ENCODE results near the gene KLHL33. TPM values are rescaled to one million over a fixed set of nuclear protein-coding genes. Genes with fewer than 3 reads are reported as not detected.

The KLHL33 gene
- total and polyA plus RNA-seq, 2 donors (not counting 3 experiments of a cell fraction or from before 2014, with no cell fraction given) = not detected

DNA sequence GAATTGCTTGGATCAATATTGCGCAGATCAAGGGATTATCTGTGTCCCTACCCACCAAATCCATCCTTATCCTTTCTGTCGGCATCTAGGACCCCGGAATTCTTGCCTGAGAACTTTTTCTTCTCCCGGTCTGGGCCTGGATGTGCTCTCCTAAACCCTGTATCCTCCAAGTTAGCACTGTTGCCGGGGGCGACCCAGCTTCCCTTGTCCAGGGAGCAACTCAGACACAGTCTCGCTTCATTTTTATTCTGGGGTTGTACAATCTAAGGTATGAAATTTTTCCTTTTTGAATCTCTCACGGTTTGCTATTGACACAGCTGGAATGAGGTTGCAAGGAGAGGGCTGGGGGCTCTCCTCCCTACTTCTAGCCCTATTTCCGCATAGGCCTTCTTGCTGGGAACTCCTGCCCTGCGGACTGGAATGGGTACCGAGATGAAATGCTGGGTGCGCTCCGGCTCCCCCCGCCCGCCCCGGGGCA, 32.8 kb upstream of the KLHL33 start:
- intact Hi-C loops (cut with micrococcal nuclease) (loop anchor here (1.0 kb wide), 5 partner anchors 8 to 137 kb away; partner anchors contain the start of genes APEX1, PIP4P1 and TEP1), dilution Hi-C loops (cut with MboI; ENCODE audit: extremely low pct_ligation_motif_present, low sequenced_read_pairs) (no loop called here)
- Histone ChIP-seq H3K9me3 (replicated peaks; ENCODE audit: control insufficient read depth, insufficient read depth, low read length) (no peaks in the 10 kb centered on the region), H3K27me3 (ENCODE audit: control insufficient read depth in 2 of 2, insufficient read depth in 2 of 2, low read length in 2 of 2) (peaks cover 2 to 9% of the 10 kb centered on the region in 2 experiments), H3K4me2 (ENCODE audit: insufficient read depth, low read length) (peak overlapping the region; percentile 68), H3K27ac (ENCODE audit: insufficient read depth, low read depth, low read length) (peak overlapping the region; percentile 76), H3K9ac (replicated peaks; ENCODE audit: extremely low read depth, insufficient read depth, low read length) (peak overlapping the region; percentile 83), H3K4me3 (replicated peaks in 1 of 3; ENCODE audit: insufficient read depth in 1 of 3, low read depth in 1 of 3, low read length in 3 of 3) (peak overlapping the region in 2 of 3 experiments; percentile 77 to 94), H4K20me1 (replicated peaks; ENCODE audit: control insufficient read depth, extremely low read depth, insufficient read depth, low read length) (no peaks in the 10 kb centered on the region), H3K9me1 (replicated peaks; ENCODE audit: control insufficient read depth, extremely low read depth, insufficient read depth, low read length) (no peaks in the 10 kb centered on the region), H2AFZ (ENCODE audit: low read depth, low read length) (peak overlapping the region; percentile 61), H3K4me1 (ENCODE audit: control insufficient read depth, extremely low read depth, insufficient read depth, low read length) (peaks cover 24% of the 10 kb centered on the region), H3K36me3 (ENCODE audit: control insufficient read depth in 2 of 2, extremely low read depth in 1 of 2, insufficient read depth in 2 of 2, low read length in 2 of 2) (peaks cover 6 to 8% of the 10 kb centered on the region in 2 experiments), H3K79me2 (ENCODE audit: control insufficient read depth, insufficient read depth, low read length) (peaks cover 44% of the 10 kb centered on the region)
- no TSS peak for BruUV-seq (replicated peaks)
- TF ChIP-seq POLR2A (IDR thresholded peaks at IDR 0.05; ENCODE audit: low read depth, low read length) = no peak
- POLR2A ChIA-PET = interaction anchor here (0.8 to 4.2 kb wide), 5 partner anchors 13 to 142 kb away, joined by 3 to 32 read pairs (median 10); partner anchors contain the start of genes APEX1, OSGEP and PARP2
- no peak for FAIRE-seq
- no peak for DNase-seq (ENCODE audit: low read depth, low spot score)
- CTCF ChIA-PET = interaction anchor here (0.6 to 2.7 kb wide), 2 partner anchors 53 to 126 kb away, joined by 3 to 16 read pairs; no protein-coding TSS in a partner anchor

DNA sequence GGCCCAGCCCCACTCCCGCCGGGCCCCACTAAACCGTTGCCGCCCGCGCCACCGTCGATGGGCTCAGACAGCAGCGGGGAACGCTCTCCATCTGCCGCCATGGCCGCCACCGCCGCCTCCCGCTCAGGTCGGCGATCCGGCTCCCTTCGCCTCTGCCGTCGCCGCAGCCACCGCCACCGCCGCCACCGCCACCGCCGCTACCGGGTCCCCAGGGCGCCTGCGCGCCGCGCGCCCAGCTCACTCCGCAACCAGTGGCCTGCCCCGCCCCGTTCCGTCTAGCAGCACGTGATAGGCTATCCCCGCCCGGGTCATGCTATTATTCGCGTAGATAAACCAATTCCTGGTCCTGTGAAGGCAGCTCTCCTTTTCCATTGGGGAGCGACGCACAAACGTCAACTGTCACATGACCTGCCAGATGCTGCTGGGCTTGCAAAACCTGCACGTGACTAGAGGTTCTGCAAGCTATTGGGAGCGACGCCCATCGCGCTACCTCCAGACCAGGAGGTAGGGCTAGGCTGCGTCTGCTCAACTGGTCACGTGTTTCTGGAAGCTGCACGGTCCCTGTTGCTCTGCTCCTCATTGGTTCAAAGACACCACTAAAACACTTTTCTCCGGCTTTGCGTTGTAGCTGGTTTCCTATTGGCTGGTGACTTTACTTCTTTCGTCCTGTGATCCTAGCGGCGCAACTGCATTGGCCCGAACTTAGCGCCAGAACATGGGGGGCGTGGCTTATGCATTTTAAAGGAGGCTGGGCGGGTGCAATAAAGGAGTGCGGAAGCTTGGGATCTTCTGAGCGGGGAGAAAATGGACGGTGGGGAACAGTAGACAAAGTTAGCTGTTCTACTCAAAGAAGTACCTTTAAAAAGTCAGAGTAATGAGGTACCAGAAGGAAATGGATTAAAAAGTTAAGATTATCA, 25.5 kb upstream of the KLHL33 start, which contains the start of gene PIP4P1:
TSS of gene PIP4P1 (minus strand) at position 210 of the 917 bp plus-strand sequence. CDS start at position 101, 109 bp downstream.
- H3K4me2 ChIP-seq (ENCODE audit: insufficient read depth, low read length) = peak within 1 kb of the TSS; percentile 84
- H3K4me1 ChIP-seq (ENCODE audit: control insufficient read depth, extremely low read depth, insufficient read depth, low read length) = peaks cover 18% of the 10 kb centered on the region
- FAIRE-seq (peak; percentile 100), DNase-seq (ENCODE audit: low read depth, low spot score) (peak; percentile 100)
- H3K27me3 ChIP-seq (ENCODE audit: control insufficient read depth in 2 of 2, insufficient read depth in 2 of 2, low read length in 2 of 2) = peaks cover 2 to 9% of the 10 kb centered on the region in 2 experiments
- dilution Hi-C loops (cut with MboI; ENCODE audit: extremely low pct_ligation_motif_present, low sequenced_read_pairs) (no loop called here), intact Hi-C loops (cut with micrococcal nuclease) (loop anchor here (1.0 kb wide), 3 partner anchors 8 to 223 kb away; partner anchors contain the start of genes PNP and RNASE4)
- CTCF ChIA-PET = interaction anchor here (0.8 to 1.5 kb wide), 9 partner anchors 11 to 145 kb away, joined by 3 to 16 read pairs (median 3); partner anchors contain the start of gene PARP2
- H3K79me2 ChIP-seq (ENCODE audit: control insufficient read depth, insufficient read depth, low read length) = peaks cover 20% of the 10 kb centered on the region
- H3K4me3 ChIP-seq (replicated peaks in 1 of 3; ENCODE audit: insufficient read depth in 1 of 3, low read depth in 1 of 3, low read length in 3 of 3) = peak within 1 kb of the TSS; percentile 43 to 78 (median 66)
- H3K27ac ChIP-seq (ENCODE audit: insufficient read depth, low read depth, low read length) = peak within 1 kb of the TSS; percentile 35
- H3K9ac ChIP-seq (replicated peaks; ENCODE audit: extremely low read depth, insufficient read depth, low read length) = peak within 1 kb of the TSS; percentile 76
- no peaks in the 10 kb centered on the region for H4K20me1 ChIP-seq (replicated peaks; ENCODE audit: control insufficient read depth, extremely low read depth, insufficient read depth, low read length)
- H3K36me3 ChIP-seq (ENCODE audit: control insufficient read depth in 2 of 2, extremely low read depth in 1 of 2, insufficient read depth in 2 of 2, low read length in 2 of 2) = peaks cover 11 to 18% of the 10 kb centered on the region in 2 experiments
- no TSS peak for BruUV-seq (replicated peaks)
- no peaks in the 10 kb centered on the region for H3K9me1 ChIP-seq (replicated peaks; ENCODE audit: control insufficient read depth, extremely low read depth, insufficient read depth, low read length)
- TF ChIP-seq MAX (IDR thresholded peaks at IDR 0.05; ENCODE audit: insufficient read depth, insufficient read length) (peak; percentile 100), JUN (IDR thresholded peaks at IDR 0.05; ENCODE audit: borderline replicate concordance, insufficient read depth, insufficient read length, low read depth) (no peak), EZH2 (IDR thresholded peaks at IDR 0.05; ENCODE audit: borderline replicate concordance, low read depth, low read length, severe bottlenecking) (peak; percentile 88), POLR2AphosphoS5 (IDR thresholded peaks at IDR 0.05; ENCODE audit: insufficient read depth, low read depth, low read length) (peak; percentile 54), FOS (IDR thresholded peaks at IDR 0.05; ENCODE audit: borderline replicate concordance, insufficient read depth, low read length) (no peak), MYC (IDR thresholded peaks at IDR 0.05; ENCODE audit: low read depth, low read length) (peak; percentile 55), GATA2 (IDR thresholded peaks at IDR 0.05; ENCODE audit: insufficient read depth, insufficient read length, low read depth, low read length) (no peak), POLR2A (IDR thresholded peaks at IDR 0.05; ENCODE audit: low read depth, low read length) (peak; percentile 35)
- TF ChIP-seq, protein P1, sequence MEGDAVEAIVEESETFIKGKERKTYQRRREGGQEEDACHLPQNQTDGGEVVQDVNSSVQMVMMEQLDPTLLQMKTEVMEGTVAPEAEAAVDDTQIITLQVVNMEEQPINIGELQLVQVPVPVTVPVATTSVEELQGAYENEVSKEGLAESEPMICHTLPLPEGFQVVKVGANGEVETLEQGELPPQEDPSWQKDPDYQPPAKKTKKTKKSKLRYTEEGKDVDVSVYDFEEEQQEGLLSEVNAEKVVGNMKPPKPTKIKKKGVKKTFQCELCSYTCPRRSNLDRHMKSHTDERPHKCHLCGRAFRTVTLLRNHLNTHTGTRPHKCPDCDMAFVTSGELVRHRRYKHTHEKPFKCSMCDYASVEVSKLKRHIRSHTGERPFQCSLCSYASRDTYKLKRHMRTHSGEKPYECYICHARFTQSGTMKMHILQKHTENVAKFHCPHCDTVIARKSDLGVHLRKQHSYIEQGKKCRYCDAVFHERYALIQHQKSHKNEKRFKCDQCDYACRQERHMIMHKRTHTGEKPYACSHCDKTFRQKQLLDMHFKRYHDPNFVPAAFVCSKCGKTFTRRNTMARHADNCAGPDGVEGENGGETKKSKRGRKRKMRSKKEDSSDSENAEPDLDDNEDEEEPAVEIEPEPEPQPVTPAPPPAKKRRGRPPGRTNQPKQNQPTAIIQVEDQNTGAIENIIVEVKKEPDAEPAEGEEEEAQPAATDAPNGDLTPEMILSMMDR (IDR thresholded peaks at IDR 0.05; ENCODE audit: extremely low read depth in 1 of 2, insufficient read depth in 1 of 2, low read depth in 1 of 2, low read length in 2 of 2) = no peak
- H2AFZ ChIP-seq (ENCODE audit: low read depth, low read length) = peak within 1 kb of the TSS; percentile 74
- POLR2A ChIA-PET = interaction anchor here (0.6 to 2.4 kb wide), 5 partner anchors 9 to 119 kb away, joined by 3 to 36 read pairs (median 4); partner anchors contain the start of genes PARP2, PNP and TEP1
- H3K9me3 ChIP-seq (replicated peaks; ENCODE audit: control insufficient read depth, insufficient read depth, low read length) = no peaks in the 10 kb centered on the region
